ENCODE data around the gene PITX2. TPM values are rescaled to one million over a fixed set of nuclear protein-coding genes. Genes with fewer than 3 reads are reported as not detected.

The PITX2 gene
- total RNA-seq, 1 experiment from 2014 or later, result 60.5 TPM

- DNase-seq (ENCODE audit: low read depth), result peak; percentile 97
Observed at GRCh38 chr4:110636680-110637407, 14.0 kb upstream of the PITX2 start.

- peak; percentile 58 for DNase-seq (ENCODE audit: low read depth)
Observed at GRCh38 chr4:110636171-110636679, 13.3 kb upstream of the PITX2 start.

- no peak for DNase-seq (ENCODE audit: low read depth)
Observed at GRCh38 chr4:110635163-110635865, 12.4 kb upstream of the PITX2 start.

- DNase-seq (ENCODE audit: low read depth), result peak; percentile 64
Observed at GRCh38 chr4:110634350-110635162, 11.7 kb upstream of the PITX2 start.

- peak; percentile 46 for DNase-seq (ENCODE audit: low read depth)
Observed at GRCh38 chr4:110633358-110634341, 10.8 kb upstream of the PITX2 start.

GRCh38 chr4:110632506-110633357 is 9.9 kb upstream of the PITX2 start:
- DNase-seq (ENCODE audit: low read depth), result peak; percentile 47

GRCh38 chr4:110631584-110632505 is 9.0 kb upstream of the PITX2 start:
- peak; percentile 97 for DNase-seq (ENCODE audit: low read depth)

- DNase-seq (ENCODE audit: low read depth), result no peak
Observed at GRCh38 chr4:110630688-110631402, 8.0 kb upstream of the PITX2 start.

- DNase-seq (ENCODE audit: low read depth), result no peak
Observed at GRCh38 chr4:110629780-110630687, 7.2 kb upstream of the PITX2 start.

GRCh38 chr4:110629214-110629754 is 6.4 kb upstream of the PITX2 start:
- no peak for DNase-seq (ENCODE audit: low read depth)

- DNase-seq (ENCODE audit: low read depth), result no peak
Observed at GRCh38 chr4:110628663-110629213, 5.9 kb upstream of the PITX2 start.

GRCh38 chr4:110627977-110628662 is 5.2 kb upstream of the PITX2 start:
- DNase-seq (ENCODE audit: low read depth), result no peak

GRCh38 chr4:110626532-110627153 is 3.8 kb upstream of the PITX2 start:
- DNase-seq (ENCODE audit: low read depth), result no peak

GRCh38 chr4:110625576-110626257 is 2.8 kb upstream of the PITX2 start:
- peak; percentile 36 for DNase-seq (ENCODE audit: low read depth)
